ENCODE results near the gene SPATA20. TPM values are rescaled to one million over a fixed set of nuclear protein-coding genes. Genes with fewer than 3 reads are reported as not detected.

The SPATA20 gene
- total and polyA plus RNA-seq, 2 of the 4 experiments (the other 2 are of a cell fraction), result 17.0 to 35.0 TPM

DNA sequence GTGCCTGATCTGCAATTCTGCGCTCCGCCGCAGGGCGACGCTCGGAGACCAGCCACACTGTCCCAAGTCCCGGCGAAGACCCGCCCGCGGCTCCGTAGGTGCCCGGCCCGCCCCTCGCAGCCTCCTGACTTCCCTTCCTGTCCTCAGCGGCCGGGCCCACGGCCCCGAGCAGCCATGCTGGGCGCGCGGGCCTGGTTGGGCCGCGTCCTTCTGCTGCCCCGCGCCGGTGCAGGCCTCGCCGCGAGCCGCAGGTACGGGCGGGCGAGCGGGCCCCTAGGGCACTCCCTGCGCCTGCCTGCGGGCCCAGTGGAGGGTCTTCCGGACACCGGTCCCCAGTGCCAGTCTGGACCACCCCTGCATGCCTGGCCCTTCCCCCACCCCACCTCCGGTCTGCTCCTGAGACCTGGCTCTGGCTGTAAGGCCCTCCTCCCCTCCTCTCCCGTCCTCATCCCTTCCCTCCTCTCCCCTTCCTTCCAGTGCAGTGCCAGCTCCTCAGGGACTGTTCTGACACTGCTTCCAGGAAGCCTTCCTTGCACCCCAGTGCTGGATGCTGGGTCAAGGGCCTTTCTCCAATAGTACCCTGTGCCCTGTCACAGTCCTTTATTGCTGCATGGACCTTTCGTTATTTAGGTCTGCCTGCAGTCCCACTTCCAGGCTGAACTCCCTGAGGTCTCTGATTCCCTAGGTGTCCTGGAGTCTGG, at the start of gene SPATA20 (continued):
- peak; percentile 89 for TF ChIP-seq SMC3 (IDR thresholded peaks at IDR 0.05; ENCODE audit: low read depth, low read length)
- no peak for TF ChIP-seq NFE2L2 (IDR thresholded peaks at IDR 0.05; ENCODE audit: low read depth, low read length)
- no peak for TF ChIP-seq CEBPB (IDR thresholded peaks at IDR 0.05; ENCODE audit: low read depth, low read length)
- peak; percentile 22; the same call in 1 of the 2 replicates for TF ChIP-seq BHLHE40 (IDR thresholded peaks at IDR 0.05; ENCODE audit: low read depth, low read length)
- no peak for TF ChIP-seq MAFK (IDR thresholded peaks at IDR 0.05; ENCODE audit: low read depth, low read length)
